Osteocyte (in vitro differentiated cells): ENCODE results near the gene C22orf31. TPM values are rescaled to one million over a fixed set of nuclear protein-coding genes. Genes with fewer than 3 reads are reported as not detected.

ENCODE experiments used
- DNase-seq: peaks from one replicate; pipeline ENCODE4 v3.0.0; 2021; ENCODE audit warnings: mixed read lengths; ENCODE audit not compliant: unreplicated experiment; ENCODE audit errors: extremely low spot score
- H3K27ac Mint-ChIP-seq: one replicate; pipeline ENCODE4 v1.8.0; 2021; ENCODE audit warnings: mild to moderate bottlenecking, mixed read lengths; ENCODE audit not compliant: unreplicated experiment
- H3K27me3 Mint-ChIP-seq: one replicate; pipeline ENCODE4 v1.8.0; 2021; ENCODE audit warnings: mixed read lengths; ENCODE audit not compliant: unreplicated experiment
- H3K36me3 Mint-ChIP-seq: one replicate; pipeline ENCODE4 v1.8.0; 2021; ENCODE audit warnings: mixed read lengths; ENCODE audit not compliant: unreplicated experiment
- H3K4me1 Mint-ChIP-seq: one replicate; pipeline ENCODE4 v1.8.0; 2021; ENCODE audit warnings: mixed read lengths; ENCODE audit not compliant: unreplicated experiment
- H3K4me3 Mint-ChIP-seq: one replicate; pipeline ENCODE4 v1.8.0; 2021; ENCODE audit warnings: mild to moderate bottlenecking, moderate library complexity, mixed read lengths; ENCODE audit not compliant: unreplicated experiment
- H3K9me3 Mint-ChIP-seq: one replicate; pipeline ENCODE4 v1.8.0; 2021; ENCODE audit warnings: mixed read lengths; ENCODE audit not compliant: unreplicated experiment
- CTCF ChIP-seq: fragments of 200-600 bp; sonication (generic); IDR thresholded peaks from 2 replicates; pipeline ENCODE4 v1.5.0; 2021; ENCODE audit warnings: antibody characterized with exemption, mild to moderate bottlenecking, moderate library complexity
- total RNA-seq: library from RNA; stranded (reverse); gene quantifications from 2 replicates; pipeline ENCODE4 v1.2.1, GENCODE V29; 2021

Gene C22orf31
- total RNA-seq, 1 donor from 2014 or later, result not detected

GRCh38 chr22:29082826-29083545 lies 21.4 kb upstream of the C22orf31 start:
- no peak for DNase-seq
- Mint-ChIP-seq H3K4me1 (peaks cover 1% of the 10 kb centered on the region), H3K27ac (no peak overlapping the region), H3K4me3 (no peak overlapping the region), H3K27me3 (peaks cover 3% of the 10 kb centered on the region), H3K36me3 (no peaks in the 10 kb centered on the region), H3K9me3 (no peaks in the 10 kb centered on the region)
- no peak for TF ChIP-seq CTCF

- Mint-ChIP-seq H3K4me1 (peaks cover 1% of the 10 kb centered on the region), H3K9me3 (no peaks in the 10 kb centered on the region)
Observed at GRCh38 chr22:29081517-29082236, 20.0 kb upstream of the C22orf31 start.

GRCh38 chr22:29080106-29080975 lies 18.7 kb upstream of the C22orf31 start:
- Mint-ChIP-seq H3K4me3 (no peak overlapping the region), H3K9me3 (no peaks in the 10 kb centered on the region)
- TF ChIP-seq CTCF, result no peak

More at GRCh38 chr22:29081517-29082236, 20.0 kb upstream of the C22orf31 start:
- no peak for DNase-seq
- H3K4me3 Mint-ChIP-seq, result no peak overlapping the region
- no peaks in the 10 kb centered on the region for H3K36me3 Mint-ChIP-seq
- no peak for TF ChIP-seq CTCF
- no peaks in the 10 kb centered on the region for H3K27me3 Mint-ChIP-seq
- H3K27ac Mint-ChIP-seq, result no peak overlapping the region

GRCh38 chr22:29079218-29079901 lies 17.7 kb upstream of the C22orf31 start:
- H3K27ac Mint-ChIP-seq, result no peak overlapping the region
- peaks cover 2% of the 10 kb centered on the region for H3K27me3 Mint-ChIP-seq
- DNase-seq, result no peak
- H3K4me1 Mint-ChIP-seq, result peaks cover 1% of the 10 kb centered on the region
- H3K9me3 Mint-ChIP-seq, result no peaks in the 10 kb centered on the region
- H3K4me3 Mint-ChIP-seq, result no peak overlapping the region
- no peak for TF ChIP-seq CTCF
- H3K36me3 Mint-ChIP-seq, result no peaks in the 10 kb centered on the region

More at GRCh38 chr22:29080106-29080975, 18.7 kb upstream of the C22orf31 start:
- no peak overlapping the region for H3K27ac Mint-ChIP-seq
- no peak for DNase-seq
- H3K27me3 Mint-ChIP-seq, result no peaks in the 10 kb centered on the region
- H3K36me3 Mint-ChIP-seq, result no peaks in the 10 kb centered on the region
- H3K4me1 Mint-ChIP-seq, result peaks cover 1% of the 10 kb centered on the region
